Esophagus muscularis mucosa (tissue), 4 donors: ENCODE data around the gene HAPSTR1.

Experiments
- EP300 ChIP-seq: sonication (generic); formaldehyde crosslinking; IDR thresholded peaks from one replicate; pipeline ENCODE4 v1.6.1; 2017; ENCODE audit warnings: antibody characterized with exemption
- POLR2A ChIP-seq: fragments of 450-650 bp; IDR thresholded peaks from one replicate; pipeline ENCODE4 v1.6.1; 2017; ENCODE audit warnings: antibody characterized with exemption, moderate library complexity, mild to moderate bottlenecking, low read depth
- POLR2AphosphoS5 ChIP-seq, 2 donors: sonication (generic); formaldehyde crosslinking; IDR thresholded peaks; one replicate each; pipeline ENCODE4 v1.6.1; 2017; ENCODE audit warnings: antibody characterized with exemption in 2 of 2
- TF ChIP-seq, protein P1 (sequence below), 3 experiments: fragments of 200-600 bp in 2 of 3; fragments of 450-650 bp in 1 of 3; sonication (generic) in 2 of 3; IDR thresholded peaks; one replicate each; pipeline ENCODE4 v1.5.1; 2017 to 2019; ENCODE audit warnings: antibody characterized with exemption in 3 of 3, mild to moderate bottlenecking in 2 of 3, moderate library complexity in 1 of 3

DNA sequence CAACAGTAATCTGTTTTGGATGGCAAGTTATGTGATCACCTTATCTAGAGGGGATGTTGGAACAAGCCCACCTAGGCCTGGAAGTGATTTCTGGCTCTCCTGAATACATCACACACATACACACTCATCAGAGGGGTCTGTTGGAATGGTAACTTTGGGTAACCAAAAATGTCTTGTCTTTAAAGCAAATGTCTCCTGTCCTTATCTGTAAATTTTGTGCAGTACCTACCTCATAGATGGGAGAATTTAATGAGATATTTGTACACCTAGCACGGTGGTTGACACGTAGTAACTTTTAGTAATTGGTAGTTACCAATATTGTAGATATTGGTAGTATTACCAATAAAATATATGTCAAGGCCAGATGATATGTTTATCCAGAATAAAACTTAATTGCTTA lies 24.7 kb downstream of the HAPSTR1 start:
- TF ChIP-seq, protein P1, sequence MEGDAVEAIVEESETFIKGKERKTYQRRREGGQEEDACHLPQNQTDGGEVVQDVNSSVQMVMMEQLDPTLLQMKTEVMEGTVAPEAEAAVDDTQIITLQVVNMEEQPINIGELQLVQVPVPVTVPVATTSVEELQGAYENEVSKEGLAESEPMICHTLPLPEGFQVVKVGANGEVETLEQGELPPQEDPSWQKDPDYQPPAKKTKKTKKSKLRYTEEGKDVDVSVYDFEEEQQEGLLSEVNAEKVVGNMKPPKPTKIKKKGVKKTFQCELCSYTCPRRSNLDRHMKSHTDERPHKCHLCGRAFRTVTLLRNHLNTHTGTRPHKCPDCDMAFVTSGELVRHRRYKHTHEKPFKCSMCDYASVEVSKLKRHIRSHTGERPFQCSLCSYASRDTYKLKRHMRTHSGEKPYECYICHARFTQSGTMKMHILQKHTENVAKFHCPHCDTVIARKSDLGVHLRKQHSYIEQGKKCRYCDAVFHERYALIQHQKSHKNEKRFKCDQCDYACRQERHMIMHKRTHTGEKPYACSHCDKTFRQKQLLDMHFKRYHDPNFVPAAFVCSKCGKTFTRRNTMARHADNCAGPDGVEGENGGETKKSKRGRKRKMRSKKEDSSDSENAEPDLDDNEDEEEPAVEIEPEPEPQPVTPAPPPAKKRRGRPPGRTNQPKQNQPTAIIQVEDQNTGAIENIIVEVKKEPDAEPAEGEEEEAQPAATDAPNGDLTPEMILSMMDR (IDR thresholded peaks at IDR 0.05) = no peak
- TF ChIP-seq POLR2A (no peak), EP300 (no peak), POLR2AphosphoS5 (IDR thresholded peaks at IDR 0.05) (no peak)
